ENCODE data around the gene ADCY2.
"Not testable (repeated sequence)": the region's sequence is repeated elsewhere in the genome, so short reads cannot be mapped to it uniquely, and the experiment has no call there.

The ADCY2 gene

GRCh38 chr5:7395432-7395946 lies 449 bp upstream of the ADCY2 start:
- DNase-seq (ENCODE audit: low read depth), result no peak

- no peak for DNase-seq (ENCODE audit: low read depth)
Measured at GRCh38 chr5:7396713-7397454, 946 bp downstream of the ADCY2 start.

GRCh38 chr5:7397937-7398336 lies 2.0 kb downstream of the ADCY2 start:
- DNase-seq (ENCODE audit: low read depth), result no peak

- no peak for DNase-seq (ENCODE audit: low read depth)
Measured at GRCh38 chr5:7398596-7399280, 2.8 kb downstream of the ADCY2 start.

GRCh38 chr5:7405277-7405676 lies 9.3 kb downstream of the ADCY2 start:
- DNase-seq (ENCODE audit: low read depth), result no peak

- DNase-seq (ENCODE audit: low read depth), result no peak
Measured at GRCh38 chr5:7410936-7411511, 15.1 kb downstream of the ADCY2 start.

GRCh38 chr5:7412409-7412808 lies 16.5 kb downstream of the ADCY2 start:
- DNase-seq (ENCODE audit: low read depth), result no peak

- no peak for DNase-seq (ENCODE audit: low read depth)
Measured at GRCh38 chr5:7415123-7415522, 19.2 kb downstream of the ADCY2 start.

- DNase-seq (ENCODE audit: low read depth), result no peak
Measured at GRCh38 chr5:7415587-7416535, 19.9 kb downstream of the ADCY2 start.

- no peak for DNase-seq (ENCODE audit: low read depth)
Measured at GRCh38 chr5:7418276-7418675, 22.3 kb downstream of the ADCY2 start.

- DNase-seq (ENCODE audit: low read depth), result no peak
Measured at GRCh38 chr5:7419367-7419766, 23.4 kb downstream of the ADCY2 start.

GRCh38 chr5:7419846-7420245 lies 23.9 kb downstream of the ADCY2 start:
- DNase-seq (ENCODE audit: low read depth), result no peak

GRCh38 chr5:7420510-7421280 lies 24.8 kb downstream of the ADCY2 start:
- no peak for DNase-seq (ENCODE audit: low read depth)

- no peak for DNase-seq (ENCODE audit: low read depth)
Measured at GRCh38 chr5:7422316-7423106, 26.6 kb downstream of the ADCY2 start.

GRCh38 chr5:7423231-7423630 lies 27.3 kb downstream of the ADCY2 start:
- DNase-seq (ENCODE audit: low read depth), result not testable (repeated sequence)

GRCh38 chr5:7425830-7426229 lies 29.9 kb downstream of the ADCY2 start:
- DNase-seq (ENCODE audit: low read depth), result no peak

GRCh38 chr5:7426284-7426683 lies 30.3 kb downstream of the ADCY2 start:
- DNase-seq (ENCODE audit: low read depth), result no peak

GRCh38 chr5:7434914-7435313 lies 39.0 kb downstream of the ADCY2 start:
- no peak for DNase-seq (ENCODE audit: low read depth)

GRCh38 chr5:7435503-7435902 lies 39.6 kb downstream of the ADCY2 start:
- DNase-seq (ENCODE audit: low read depth), result no peak

GRCh38 chr5:7436521-7436920 lies 40.6 kb downstream of the ADCY2 start:
- no peak for DNase-seq (ENCODE audit: low read depth)
